Measurements from ENCODE around the gene ASB18.
A peak's percentile ranks its signal among the peaks of the same experiment; 100 is the strongest.
"Not testable (repeated sequence)": the region's sequence is repeated elsewhere in the genome, so short reads cannot be mapped to it uniquely, and the experiment has no call there.

ASB18 gene

GRCh38 chr2:236286873-236287545 lies 22.8 kb upstream of the ASB18 start:
- no peak for DNase-seq

- DNase-seq, result no peak
Measured at GRCh38 chr2:236284208-236284607, 20.0 kb upstream of the ASB18 start.

GRCh38 chr2:236282406-236282805 lies 18.2 kb upstream of the ASB18 start:
- DNase-seq, result no peak

GRCh38 chr2:236281423-236281822 lies 17.2 kb upstream of the ASB18 start:
- DNase-seq, result no peak

- DNase-seq, result no peak
Measured at GRCh38 chr2:236273126-236273525, 8.9 kb upstream of the ASB18 start.

GRCh38 chr2:236271851-236272250 lies 7.6 kb upstream of the ASB18 start:
- no peak for DNase-seq

GRCh38 chr2:236269876-236270275 lies 5.7 kb upstream of the ASB18 start:
- not testable (repeated sequence) for DNase-seq

- DNase-seq, result no peak
Measured at GRCh38 chr2:236265675-236266074, 1.5 kb upstream of the ASB18 start.

- no peak for DNase-seq
Measured at GRCh38 chr2:236262238-236262637, 2.0 kb downstream of the ASB18 start.

- no peak for DNase-seq
Measured at GRCh38 chr2:236261452-236261851, 2.8 kb downstream of the ASB18 start.

GRCh38 chr2:236259371-236259770 lies 4.8 kb downstream of the ASB18 start:
- DNase-seq, result no peak

- no peak for DNase-seq
Measured at GRCh38 chr2:236257575-236257974, 6.6 kb downstream of the ASB18 start.

- no peak for DNase-seq
Measured at GRCh38 chr2:236257136-236257535, 7.1 kb downstream of the ASB18 start.

GRCh38 chr2:236256366-236256985 lies 7.7 kb downstream of the ASB18 start:
- no peak for DNase-seq

- no peak for DNase-seq
Measured at GRCh38 chr2:236254674-236255073, 9.5 kb downstream of the ASB18 start.

- no peak for DNase-seq
Measured at GRCh38 chr2:236254001-236254400, 10.2 kb downstream of the ASB18 start.

- no peak for DNase-seq
Measured at GRCh38 chr2:236252602-236253001, 11.6 kb downstream of the ASB18 start.

- DNase-seq, result peak; percentile 39 to 80 (median 44)
Measured at GRCh38 chr2:236250909-236251579, 13.2 kb downstream of the ASB18 start.

GRCh38 chr2:236250286-236250685 lies 13.9 kb downstream of the ASB18 start:
- no peak for DNase-seq

GRCh38 chr2:236249066-236249465 lies 15.1 kb downstream of the ASB18 start:
- DNase-seq, result no peak

GRCh38 chr2:236246711-236247246 lies 17.4 kb downstream of the ASB18 start:
- no peak for DNase-seq

- DNase-seq, result no peak
Measured at GRCh38 chr2:236244256-236244655, 19.9 kb downstream of the ASB18 start.

GRCh38 chr2:236242057-236242495 lies 22.1 kb downstream of the ASB18 start:
- no peak for DNase-seq

Data from NCI-H1417 (cell line).